ENCODE data around the gene ORC6. TPM values are rescaled to one million over a fixed set of nuclear protein-coding genes. Genes with fewer than 3 reads are reported as not detected.

Gene ORC6
- total RNA-seq, 2 donors from 2014 or later = 1.4 to 16.8 TPM

DNA sequence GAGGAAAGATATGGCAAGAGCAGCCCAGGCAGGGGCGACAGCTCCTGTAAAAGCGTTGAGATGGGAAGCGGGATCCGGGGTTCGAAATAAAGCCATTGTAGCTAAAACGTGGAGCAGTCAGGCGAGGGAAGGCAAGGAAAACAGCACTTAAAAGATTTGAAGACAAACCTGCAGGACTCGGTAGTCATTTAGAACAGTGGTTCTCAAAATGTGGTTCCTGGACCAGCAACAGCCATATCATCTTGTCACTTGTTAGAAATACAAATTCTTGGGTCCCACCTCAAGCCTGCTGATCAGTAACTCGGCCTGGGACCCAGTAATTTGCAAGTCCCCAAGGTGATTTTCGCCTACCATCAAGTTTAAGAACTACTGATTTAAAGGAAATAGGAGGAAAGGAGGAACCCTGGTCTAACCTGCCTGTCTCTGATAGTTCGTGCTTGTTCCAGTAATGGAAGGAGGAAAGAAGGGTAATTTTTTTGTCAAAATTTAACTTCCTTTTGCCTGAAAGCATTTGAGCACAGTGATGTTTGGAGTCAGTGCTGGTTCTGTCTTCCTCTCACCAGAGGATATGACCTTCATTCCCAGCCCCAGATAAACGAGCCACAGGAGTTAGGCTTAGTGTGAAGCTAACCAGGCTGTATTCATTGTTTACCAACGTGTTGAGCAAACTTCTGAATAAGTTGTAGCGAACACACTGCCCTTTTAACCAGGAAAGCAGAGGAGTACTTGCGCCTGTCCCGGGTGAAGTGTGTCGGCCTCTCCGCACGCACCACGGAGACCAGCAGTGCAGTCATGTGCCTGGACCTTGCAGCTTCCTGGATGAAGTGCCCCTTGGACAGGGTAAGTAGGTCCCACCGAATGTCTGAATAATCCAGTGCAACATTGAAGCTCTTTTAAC is 1.1 kb downstream of the ORC6 start:
- WGBS = 17% methylated on average over 21 of the region's 21 CpGs
- Histone ChIP-seq H3K4me3 (peak overlapping the region; percentile 71 to 74), H3K27me3 (replicated peaks; ENCODE audit: insufficient read depth) (no peaks in the 10 kb centered on the region), H3K36me3 (no peaks in the 10 kb centered on the region), H3K27ac (peak overlapping the region in 1 of 2 donors; percentile 95), H3K9me3 (no peaks in the 10 kb centered on the region), H3K4me1 (replicated peaks) (peaks cover 4% of the 10 kb centered on the region)
- TF ChIP-seq POLR2A (IDR thresholded peaks at IDR 0.05) (no peak), POLR2AphosphoS5 (IDR thresholded peaks at IDR 0.05) (no peak)
- TF ChIP-seq, protein P1, sequence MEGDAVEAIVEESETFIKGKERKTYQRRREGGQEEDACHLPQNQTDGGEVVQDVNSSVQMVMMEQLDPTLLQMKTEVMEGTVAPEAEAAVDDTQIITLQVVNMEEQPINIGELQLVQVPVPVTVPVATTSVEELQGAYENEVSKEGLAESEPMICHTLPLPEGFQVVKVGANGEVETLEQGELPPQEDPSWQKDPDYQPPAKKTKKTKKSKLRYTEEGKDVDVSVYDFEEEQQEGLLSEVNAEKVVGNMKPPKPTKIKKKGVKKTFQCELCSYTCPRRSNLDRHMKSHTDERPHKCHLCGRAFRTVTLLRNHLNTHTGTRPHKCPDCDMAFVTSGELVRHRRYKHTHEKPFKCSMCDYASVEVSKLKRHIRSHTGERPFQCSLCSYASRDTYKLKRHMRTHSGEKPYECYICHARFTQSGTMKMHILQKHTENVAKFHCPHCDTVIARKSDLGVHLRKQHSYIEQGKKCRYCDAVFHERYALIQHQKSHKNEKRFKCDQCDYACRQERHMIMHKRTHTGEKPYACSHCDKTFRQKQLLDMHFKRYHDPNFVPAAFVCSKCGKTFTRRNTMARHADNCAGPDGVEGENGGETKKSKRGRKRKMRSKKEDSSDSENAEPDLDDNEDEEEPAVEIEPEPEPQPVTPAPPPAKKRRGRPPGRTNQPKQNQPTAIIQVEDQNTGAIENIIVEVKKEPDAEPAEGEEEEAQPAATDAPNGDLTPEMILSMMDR (IDR thresholded peaks at IDR 0.05) = no peak
- intact Hi-C loops (cut with DNase I) = no loop called here
- no peak for DNase-seq (ENCODE audit: low spot score)

DNA sequence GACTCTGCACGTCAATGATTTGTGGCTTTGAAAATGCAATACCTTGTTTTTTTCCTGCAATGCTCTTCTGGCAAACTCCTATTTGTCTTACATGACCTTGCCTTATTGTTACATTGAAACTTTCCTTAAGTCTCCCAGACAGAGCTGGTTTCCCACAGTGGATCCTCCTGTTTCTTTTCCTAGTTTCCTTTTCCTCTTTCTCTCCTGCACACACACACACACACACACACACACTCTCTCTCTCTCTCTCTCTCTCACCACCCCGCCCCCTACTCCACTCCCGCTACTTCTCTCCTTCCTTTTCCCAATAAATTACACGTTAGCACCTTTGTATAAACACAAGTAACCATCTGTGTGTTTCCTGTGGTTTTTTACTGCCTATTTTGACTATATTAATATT is 2.3 kb downstream of the ORC6 start:
- intact Hi-C loops (cut with DNase I) = no loop called here
- DNase-seq (ENCODE audit: low spot score) = no peak
- TF ChIP-seq, protein P1 (IDR thresholded peaks at IDR 0.05) = no peak
- no peak for TF ChIP-seq POLR2A (IDR thresholded peaks at IDR 0.05)
- TF ChIP-seq POLR2AphosphoS5 (IDR thresholded peaks at IDR 0.05) = no peak
- 56% methylated on average over 4 of the region's 4 CpGs for WGBS
- Histone ChIP-seq H3K27ac (no peak overlapping the region), H3K9me3 (no peaks in the 10 kb centered on the region), H3K4me3 (no peak overlapping the region), H3K36me3 (no peaks in the 10 kb centered on the region), H3K4me1 (replicated peaks) (peaks cover 4% of the 10 kb centered on the region), H3K27me3 (replicated peaks; ENCODE audit: insufficient read depth) (no peaks in the 10 kb centered on the region)

DNA sequence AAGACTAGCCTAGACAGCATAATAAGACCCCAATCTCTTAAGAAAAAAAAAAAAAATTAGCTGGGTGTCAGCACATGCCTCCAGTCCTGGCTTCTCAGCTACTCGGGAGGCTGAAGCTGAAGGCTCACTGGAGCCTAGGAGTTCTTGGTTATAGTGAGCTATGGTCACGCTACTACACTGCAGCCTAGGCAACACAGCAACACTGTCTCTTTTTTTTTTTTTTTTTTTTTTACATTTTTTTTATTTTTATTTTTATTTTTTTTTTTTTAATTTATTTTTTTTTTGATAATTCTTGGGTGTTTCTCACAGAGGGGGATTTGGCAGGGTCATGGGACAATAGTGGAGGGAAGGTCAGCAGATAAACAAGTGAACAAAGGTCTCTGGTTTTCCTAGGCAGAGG is 4.1 kb downstream of the ORC6 start:
- TF ChIP-seq POLR2AphosphoS5 (IDR thresholded peaks at IDR 0.05) (no peak), POLR2A (IDR thresholded peaks at IDR 0.05) (no peak)
- TF ChIP-seq, protein P1 (IDR thresholded peaks at IDR 0.05) = no peak
- 94% methylated on average over 2 of the region's 2 CpGs for WGBS

DNA sequence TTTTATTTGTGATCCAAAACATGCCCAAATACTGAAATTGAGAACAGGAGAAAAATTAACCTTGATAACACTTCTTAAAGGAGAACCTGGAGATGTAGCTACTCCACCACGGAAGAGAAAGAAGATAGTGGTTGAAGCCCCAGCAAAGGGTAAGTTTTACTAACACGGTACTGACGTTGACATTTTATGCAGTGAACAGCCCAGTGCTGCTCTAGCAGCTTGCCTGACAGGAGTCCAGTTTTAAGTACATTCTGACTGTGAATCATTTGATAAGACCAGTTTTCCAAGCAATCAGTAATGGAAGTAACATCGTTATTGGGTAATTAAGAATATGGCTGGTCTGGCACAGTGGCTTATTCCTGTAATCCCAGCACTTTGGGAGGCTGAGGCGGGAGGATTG is 6.5 kb downstream of the ORC6 start:
- Histone ChIP-seq H3K27ac (no peak overlapping the region), H3K36me3 (no peaks in the 10 kb centered on the region), H3K27me3 (replicated peaks; ENCODE audit: insufficient read depth) (no peaks in the 10 kb centered on the region), H3K4me1 (replicated peaks) (no peaks in the 10 kb centered on the region), H3K4me3 (no peak overlapping the region), H3K9me3 (no peaks in the 10 kb centered on the region)
- DNase-seq (ENCODE audit: low spot score) = no peak
- intact Hi-C loops (cut with DNase I) = no loop called here
- WGBS = 92% methylated on average over 5 of the region's 5 CpGs
- TF ChIP-seq, protein P1 (IDR thresholded peaks at IDR 0.05) = no peak
- TF ChIP-seq POLR2A (IDR thresholded peaks at IDR 0.05) = no peak
- no peak for TF ChIP-seq POLR2AphosphoS5 (IDR thresholded peaks at IDR 0.05)

More for the DNA sequence above, 4.1 kb downstream of the ORC6 start:
- Histone ChIP-seq H3K9me3 (no peaks in the 10 kb centered on the region), H3K4me1 (replicated peaks) (peaks cover 4% of the 10 kb centered on the region), H3K27me3 (replicated peaks; ENCODE audit: insufficient read depth) (no peaks in the 10 kb centered on the region), H3K4me3 (no peak overlapping the region), H3K36me3 (no peaks in the 10 kb centered on the region), H3K27ac (no peak overlapping the region)
- intact Hi-C loops (cut with DNase I) = no loop called here
- no peak for DNase-seq (ENCODE audit: low spot score)

DNA sequence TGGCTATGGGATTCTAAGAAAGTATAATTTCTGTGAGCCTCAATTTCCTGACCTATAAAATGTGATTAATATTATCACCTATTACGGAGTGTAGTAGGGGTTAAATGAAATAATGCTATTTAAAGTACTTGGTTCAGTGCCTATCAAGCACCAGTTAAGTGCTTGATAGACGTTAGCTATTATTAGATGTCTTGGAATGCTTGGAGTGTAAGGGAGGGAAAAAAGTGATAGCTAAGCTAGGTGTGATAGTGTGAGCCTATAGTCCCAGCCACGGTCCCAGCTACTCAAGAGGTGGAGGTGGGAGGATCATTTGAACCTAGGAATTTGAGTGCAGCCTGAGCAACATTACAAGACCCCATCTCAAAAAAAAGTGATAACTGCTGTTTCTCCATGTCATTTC is 7.5 kb downstream of the ORC6 start:
- Histone ChIP-seq H3K27me3 (replicated peaks; ENCODE audit: insufficient read depth) (no peaks in the 10 kb centered on the region), H3K4me1 (replicated peaks) (no peaks in the 10 kb centered on the region), H3K36me3 (no peaks in the 10 kb centered on the region), H3K9me3 (no peaks in the 10 kb centered on the region), H3K4me3 (no peak overlapping the region), H3K27ac (no peak overlapping the region)
- no peak for DNase-seq (ENCODE audit: low spot score)
- TF ChIP-seq POLR2A (IDR thresholded peaks at IDR 0.05) = no peak
- TF ChIP-seq, protein P1 (IDR thresholded peaks at IDR 0.05) = no peak
- TF ChIP-seq POLR2AphosphoS5 (IDR thresholded peaks at IDR 0.05) = no peak
- 81% methylated on average over 3 of the region's 3 CpGs for WGBS
- intact Hi-C loops (cut with DNase I) = no loop called here
